ENCODE results near the gene CCNG2. TPM values are rescaled to one million over a fixed set of nuclear protein-coding genes. Genes with fewer than 3 reads are reported as not detected.

The CCNG2 gene
- total RNA-seq, 1 experiment from 2014 or later: 34.1 TPM

DNA sequence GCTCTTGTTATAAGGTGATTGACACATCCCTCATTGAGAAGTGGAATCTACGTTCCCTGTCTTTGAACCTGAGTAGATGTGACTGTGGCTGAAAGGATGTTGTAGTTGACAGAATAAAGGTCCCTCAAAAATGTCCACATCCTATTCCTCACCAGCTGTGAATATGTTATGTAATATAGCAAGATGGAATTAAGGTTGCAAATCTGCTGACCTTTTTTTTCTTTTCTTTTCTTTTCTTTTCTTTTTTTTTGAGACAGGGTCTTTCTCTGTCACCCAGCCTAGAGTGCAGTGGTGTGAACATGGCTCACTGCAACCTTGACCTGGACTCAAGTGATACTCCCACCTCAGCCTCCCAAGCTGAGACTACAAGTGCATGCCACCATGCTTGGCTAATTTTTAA, 7.2 kb upstream of the CCNG2 start:
- no peak overlapping the region for H3K4me2 ChIP-seq (ENCODE audit: low read length)
- H3K9me2 ChIP-seq (ENCODE audit: insufficient read depth): no peaks in the 10 kb centered on the region
- ChIA-PET POLR2A (no interaction called here), CTCF (no interaction called here), RAD21 (ENCODE audit: low non-redundant PET in 1 of 2, low total read pairs in 2 of 2, uncharacterized antibody in 2 of 2, unreplicated experiment in 2 of 2) (no interaction called here)
- no peaks in the 10 kb centered on the region for H4K20me1 ChIP-seq (ENCODE audit: insufficient read depth)
- no peaks in the 10 kb centered on the region for H3K36me3 ChIP-seq (ENCODE audit: control insufficient read depth in 1 of 2, insufficient read depth in 2 of 2, low read length in 2 of 2)
- H3K27ac ChIP-seq (ENCODE audit: low read depth, low read length): no peak overlapping the region
- H3K79me2 ChIP-seq (ENCODE audit: insufficient read depth, low read length): no peaks in the 10 kb centered on the region
- no peaks in the 10 kb centered on the region for H3K27me3 ChIP-seq (ENCODE audit: insufficient read depth, low read length)
- TF ChIP-seq, protein P1, sequence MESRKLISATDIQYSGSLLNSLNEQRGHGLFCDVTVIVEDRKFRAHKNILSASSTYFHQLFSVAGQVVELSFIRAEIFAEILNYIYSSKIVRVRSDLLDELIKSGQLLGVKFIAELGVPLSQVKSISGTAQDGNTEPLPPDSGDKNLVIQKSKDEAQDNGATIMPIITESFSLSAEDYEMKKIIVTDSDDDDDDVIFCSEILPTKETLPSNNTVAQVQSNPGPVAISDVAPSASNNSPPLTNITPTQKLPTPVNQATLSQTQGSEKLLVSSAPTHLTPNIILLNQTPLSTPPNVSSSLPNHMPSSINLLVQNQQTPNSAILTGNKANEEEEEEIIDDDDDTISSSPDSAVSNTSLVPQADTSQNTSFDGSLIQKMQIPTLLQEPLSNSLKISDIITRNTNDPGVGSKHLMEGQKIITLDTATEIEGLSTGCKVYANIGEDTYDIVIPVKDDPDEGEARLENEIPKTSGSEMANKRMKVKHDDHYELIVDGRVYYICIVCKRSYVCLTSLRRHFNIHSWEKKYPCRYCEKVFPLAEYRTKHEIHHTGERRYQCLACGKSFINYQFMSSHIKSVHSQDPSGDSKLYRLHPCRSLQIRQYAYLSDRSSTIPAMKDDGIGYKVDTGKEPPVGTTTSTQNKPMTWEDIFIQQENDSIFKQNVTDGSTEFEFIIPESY (IDR thresholded peaks at IDR 0.05; ENCODE audit: extremely low read depth, insufficient replicate concordance, low read length): no peak
- TF ChIP-seq POLR2AphosphoS5 (IDR thresholded peaks at IDR 0.05; ENCODE audit: low read depth, low read length): no peak
- TF ChIP-seq, protein P2, sequence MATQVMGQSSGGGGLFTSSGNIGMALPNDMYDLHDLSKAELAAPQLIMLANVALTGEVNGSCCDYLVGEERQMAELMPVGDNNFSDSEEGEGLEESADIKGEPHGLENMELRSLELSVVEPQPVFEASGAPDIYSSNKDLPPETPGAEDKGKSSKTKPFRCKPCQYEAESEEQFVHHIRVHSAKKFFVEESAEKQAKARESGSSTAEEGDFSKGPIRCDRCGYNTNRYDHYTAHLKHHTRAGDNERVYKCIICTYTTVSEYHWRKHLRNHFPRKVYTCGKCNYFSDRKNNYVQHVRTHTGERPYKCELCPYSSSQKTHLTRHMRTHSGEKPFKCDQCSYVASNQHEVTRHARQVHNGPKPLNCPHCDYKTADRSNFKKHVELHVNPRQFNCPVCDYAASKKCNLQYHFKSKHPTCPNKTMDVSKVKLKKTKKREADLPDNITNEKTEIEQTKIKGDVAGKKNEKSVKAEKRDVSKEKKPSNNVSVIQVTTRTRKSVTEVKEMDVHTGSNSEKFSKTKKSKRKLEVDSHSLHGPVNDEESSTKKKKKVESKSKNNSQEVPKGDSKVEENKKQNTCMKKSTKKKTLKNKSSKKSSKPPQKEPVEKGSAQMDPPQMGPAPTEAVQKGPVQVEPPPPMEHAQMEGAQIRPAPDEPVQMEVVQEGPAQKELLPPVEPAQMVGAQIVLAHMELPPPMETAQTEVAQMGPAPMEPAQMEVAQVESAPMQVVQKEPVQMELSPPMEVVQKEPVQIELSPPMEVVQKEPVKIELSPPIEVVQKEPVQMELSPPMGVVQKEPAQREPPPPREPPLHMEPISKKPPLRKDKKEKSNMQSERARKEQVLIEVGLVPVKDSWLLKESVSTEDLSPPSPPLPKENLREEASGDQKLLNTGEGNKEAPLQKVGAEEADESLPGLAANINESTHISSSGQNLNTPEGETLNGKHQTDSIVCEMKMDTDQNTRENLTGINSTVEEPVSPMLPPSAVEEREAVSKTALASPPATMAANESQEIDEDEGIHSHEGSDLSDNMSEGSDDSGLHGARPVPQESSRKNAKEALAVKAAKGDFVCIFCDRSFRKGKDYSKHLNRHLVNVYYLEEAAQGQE (IDR thresholded peaks at IDR 0.05; ENCODE audit: low read depth): no peak
- TF ChIP-seq, protein P3, sequence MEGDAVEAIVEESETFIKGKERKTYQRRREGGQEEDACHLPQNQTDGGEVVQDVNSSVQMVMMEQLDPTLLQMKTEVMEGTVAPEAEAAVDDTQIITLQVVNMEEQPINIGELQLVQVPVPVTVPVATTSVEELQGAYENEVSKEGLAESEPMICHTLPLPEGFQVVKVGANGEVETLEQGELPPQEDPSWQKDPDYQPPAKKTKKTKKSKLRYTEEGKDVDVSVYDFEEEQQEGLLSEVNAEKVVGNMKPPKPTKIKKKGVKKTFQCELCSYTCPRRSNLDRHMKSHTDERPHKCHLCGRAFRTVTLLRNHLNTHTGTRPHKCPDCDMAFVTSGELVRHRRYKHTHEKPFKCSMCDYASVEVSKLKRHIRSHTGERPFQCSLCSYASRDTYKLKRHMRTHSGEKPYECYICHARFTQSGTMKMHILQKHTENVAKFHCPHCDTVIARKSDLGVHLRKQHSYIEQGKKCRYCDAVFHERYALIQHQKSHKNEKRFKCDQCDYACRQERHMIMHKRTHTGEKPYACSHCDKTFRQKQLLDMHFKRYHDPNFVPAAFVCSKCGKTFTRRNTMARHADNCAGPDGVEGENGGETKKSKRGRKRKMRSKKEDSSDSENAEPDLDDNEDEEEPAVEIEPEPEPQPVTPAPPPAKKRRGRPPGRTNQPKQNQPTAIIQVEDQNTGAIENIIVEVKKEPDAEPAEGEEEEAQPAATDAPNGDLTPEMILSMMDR (IDR thresholded peaks at IDR 0.05 in 2 of 3, conservative IDR thresholded peaks at IDR 0.05 in 1 of 3; ENCODE audit: borderline replicate concordance in 1 of 3, insufficient read depth in 1 of 3, low read depth in 2 of 3, low read length in 2 of 3): no peak
- TF ChIP-seq TCF7L2 (IDR thresholded peaks at IDR 0.05; ENCODE audit: borderline replicate concordance, extremely low read depth, insufficient read depth, insufficient read length): no peak
- TF ChIP-seq SP1 (IDR thresholded peaks at IDR 0.05; ENCODE audit: low read depth): no peak
- no peak for TF ChIP-seq POLR2A (IDR thresholded peaks at IDR 0.05; ENCODE audit: borderline replicate concordance, extremely low read depth, insufficient read depth, insufficient read length)
- TF ChIP-seq SRF (IDR thresholded peaks at IDR 0.05; ENCODE audit: low read depth): no peak
- no peak for TF ChIP-seq EZH2phosphoT487 (IDR thresholded peaks at IDR 0.05; ENCODE audit: borderline replicate concordance)
- TF ChIP-seq EZH2 (IDR thresholded peaks at IDR 0.05): no peak
- TF ChIP-seq ELF1 (IDR thresholded peaks at IDR 0.05; ENCODE audit: borderline replicate concordance, low read depth): no peak
- TF ChIP-seq RAD21 (IDR thresholded peaks at IDR 0.05; ENCODE audit: low read depth): no peak
- no peak for TF ChIP-seq ZNF274 (IDR thresholded peaks at IDR 0.05; ENCODE audit: low read depth, low read length)
- ATAC-seq (no peak), DNase-seq (ENCODE audit: low read depth, low spot score) (no peak)
- intact Hi-C loops (cut with micrococcal nuclease): no loop called here
- H3K9ac ChIP-seq (ENCODE audit: low read length): no peak overlapping the region
- H3K9me3 ChIP-seq (ENCODE audit: control insufficient read depth in 1 of 2, insufficient read depth in 1 of 2, low read depth in 1 of 2, low read length in 2 of 2): no peaks in the 10 kb centered on the region
- no peaks in the 10 kb centered on the region for H3K4me1 ChIP-seq (ENCODE audit: control insufficient read depth in 1 of 2, insufficient read depth in 2 of 2, low read length in 2 of 2)
- no peak overlapping the region for H3K4me3 ChIP-seq (replicated peaks in 1 of 2; ENCODE audit: low read depth in 1 of 2, low read length in 2 of 2)
- no peak overlapping the region for H2AFZ ChIP-seq (ENCODE audit: low read depth, low read length, poor library complexity, severe bottlenecking)
- no TSS peak for BruUV-seq (replicated peaks)
